Measurements from ENCODE around the gene TNS4. TPM values are rescaled to one million over a fixed set of nuclear protein-coding genes. Genes with fewer than 3 reads are reported as not detected.
A peak's percentile ranks its signal among the peaks of the same experiment; 100 is the strongest.

The TNS4 gene
- total and polyA plus RNA-seq, 9 of the 15 experiments (the other 6 are each of a cell fraction or from before 2014, with no cell fraction given) = 0.04 to 0.73 (median 0.24) TPM; not detected in 1

- no peak for TF ChIP-seq ZNF75A (CRISPR knock-in tag; IDR thresholded peaks at IDR 0.05)
- peak; percentile 89 for TF ChIP-seq ATF3 (IDR thresholded peaks at IDR 0.05)
- no peak for TF ChIP-seq ATF3 (CRISPR knock-in tag; conservative IDR thresholded peaks at IDR 0.05)
- TF ChIP-seq ZFP1 (CRISPR knock-in tag; IDR thresholded peaks at IDR 0.05) = peak; percentile 98
- TF ChIP-seq CEBPB (tag; IDR thresholded peaks at IDR 0.05) = peak; percentile 66
- TF ChIP-seq DLX4 (CRISPR knock-in tag; IDR thresholded peaks at IDR 0.05) = no peak
- no peak for TF ChIP-seq ZNF655 (CRISPR knock-in tag; IDR thresholded peaks at IDR 0.05)
- TF ChIP-seq CBX3 (IDR thresholded peaks at IDR 0.05; ENCODE audit: borderline replicate concordance in 1 of 2, low read length in 2 of 2) = peak in 1 of 2 experiments; percentile 98; a peak in 2 of 3 replicates
- TF ChIP-seq ZNF609 (CRISPR knock-in tag; IDR thresholded peaks at IDR 0.05; ENCODE audit: borderline replicate concordance) = no peak
- no peak for TF ChIP-seq TCF7L2 (IDR thresholded peaks at IDR 0.05; ENCODE audit: low read depth, low read length)
- TF ChIP-seq NBN (IDR thresholded peaks at IDR 0.05; ENCODE audit: low read depth) = peak; percentile 42; the same call in 1 of the 2 replicates
- peak; percentile 49; the same call in 1 of the 2 replicates for TF ChIP-seq ATF7 (IDR thresholded peaks at IDR 0.05)
- TF ChIP-seq TRIM28 (IDR thresholded peaks at IDR 0.05) = peak; percentile 96; the same call in 1 of the 2 replicates
- TF ChIP-seq NR2C2 (CRISPR knock-in tag; IDR thresholded peaks at IDR 0.05) = no peak
- TF ChIP-seq NR2C2 (tag; IDR thresholded peaks at IDR 0.05) = no peak
- TF ChIP-seq ATF4 (CRISPR knock-in tag; IDR thresholded peaks at IDR 0.05) = 0 out of 2 replicates have a peak, but pooled peaks have one; percentile 19
- peak; percentile 50; the same call in 1 of the 2 replicates for TF ChIP-seq IRF9 (tag; IDR thresholded peaks at IDR 0.05)
- peak; percentile 76 for TF ChIP-seq JUN (IDR thresholded peaks at IDR 0.05; ENCODE audit: borderline replicate concordance, low read depth, low read length)
- TF ChIP-seq JUN (CRISPR knock-in tag; IDR thresholded peaks at IDR 0.05; ENCODE audit: borderline replicate concordance) = no peak
Measured at GRCh38 chr17:40525294-40525693, 23.9 kb upstream of the TNS4 start (continued).

Measured in K562 (cell line).